Thyroid gland (tissue), 4 donors: ENCODE data around the gene CD300C.

Source experiments
- CTCF ChIP-seq, 6 experiments: fragments of 200-600 bp in 3 of 6; fragments of 450-650 bp in 3 of 6; sonication (generic) in 3 of 6; IDR thresholded peaks; one replicate each; pipeline ENCODE4 v1.5.1; 2016 to 2019; ENCODE audit warnings: antibody characterized with exemption in 6 of 6, mild to moderate bottlenecking in 2 of 6, inconsistent platforms in 1 of 6, moderate library complexity in 1 of 6
- POLR2A ChIP-seq, 2 donors: fragments of 450-650 bp; IDR thresholded peaks; one replicate each; pipeline ENCODE4 v1.6.1; 2017; ENCODE audit warnings: antibody characterized with exemption in 2 of 2, mild to moderate bottlenecking in 2 of 2, moderate library complexity in 1 of 2

GRCh38 chr17:74549343-74549742, 3.4 kb upstream of the CD300C start:
- TF ChIP-seq CTCF (IDR thresholded peaks at IDR 0.05), result no peak
- no peak for TF ChIP-seq POLR2A (IDR thresholded peaks at IDR 0.05)
